ENCODE data around the gene BORCS6.
A peak's percentile ranks its signal among the peaks of the same experiment; 100 is the strongest.
"Not testable (repeated sequence)": the region's sequence is repeated elsewhere in the genome, so short reads cannot be mapped to it uniquely, and the experiment has no call there.

The BORCS6 gene

GRCh38 chr17:8189711-8190477 lies at the start of gene BORCS6:
BORCS6 (minus strand) TSS chr17:8190180; CDS start chr17:8190140, 40 bp downstream.
- peak; percentile 99 for DNase-seq

- DNase-seq: no peak
These were observed 47.9 kb upstream of the BORCS6 start for GRCh38 chr17:8237886-8238285.

- no peak for DNase-seq
These were observed 47.2 kb upstream of the BORCS6 start for GRCh38 chr17:8237175-8237574.

GRCh38 chr17:8235676-8236075 lies 45.7 kb upstream of the BORCS6 start:
- DNase-seq: no peak

- DNase-seq: no peak
These were observed 44.6 kb upstream of the BORCS6 start for GRCh38 chr17:8234361-8235270.

- no peak for DNase-seq
These were observed 41.7 kb upstream of the BORCS6 start for GRCh38 chr17:8231701-8232100.

GRCh38 chr17:8227238-8227581 lies 37.2 kb upstream of the BORCS6 start:
- DNase-seq: no peak

GRCh38 chr17:8226536-8227237 lies 36.7 kb upstream of the BORCS6 start:
- DNase-seq: peak; percentile 91

GRCh38 chr17:8225813-8226535 lies 36.0 kb upstream of the BORCS6 start:
- peak; percentile 92 for DNase-seq

- DNase-seq: no peak
These were observed 35.2 kb upstream of the BORCS6 start for GRCh38 chr17:8224891-8225812.

- peak; percentile 41 for DNase-seq
These were observed 33.6 kb upstream of the BORCS6 start for GRCh38 chr17:8223356-8224126.

- peak; percentile 96 for DNase-seq
These were observed 32.8 kb upstream of the BORCS6 start for GRCh38 chr17:8222630-8223355.

GRCh38 chr17:8222380-8222629 lies 32.3 kb upstream of the BORCS6 start:
- no peak for DNase-seq

- DNase-seq: peak; percentile 92
These were observed 31.8 kb upstream of the BORCS6 start for GRCh38 chr17:8221663-8222379.

- DNase-seq: peak; percentile 95
These were observed 31.0 kb upstream of the BORCS6 start for GRCh38 chr17:8220783-8221662.

- DNase-seq: not testable (repeated sequence)
These were observed 24.0 kb upstream of the BORCS6 start for GRCh38 chr17:8214000-8214399.

- DNase-seq: no peak
These were observed 22.6 kb upstream of the BORCS6 start for GRCh38 chr17:8212312-8213180.

Data from fibroblast of upper back skin (primary cell).